GM23338 (cell line): ENCODE data around the gene IER2.

Experiments
- CREB1 ChIP-seq: fragments of 250-450 bp; sonication (Bioruptor Pico); IDR thresholded peaks from 2 replicates; pipeline ENCODE4 v1.5.0; 2020; ENCODE audit warnings: low read depth, mild to moderate bottlenecking, moderate library complexity
- EZH2 ChIP-seq: fragments of 200-600 bp; sonication (generic); IDR thresholded peaks from one replicate; pipeline ENCODE4 v1.8.0; 2017; ENCODE audit warnings: antibody characterized with exemption, mild to moderate bottlenecking, low read depth; ENCODE audit not compliant: unreplicated experiment
- EZH2phosphoT487 ChIP-seq: fragments of 200-600 bp; sonication (generic); IDR thresholded peaks from one replicate; pipeline ENCODE4 v1.8.1; 2018; ENCODE audit warnings: antibody characterized with exemption; ENCODE audit not compliant: unreplicated experiment
- JUNB ChIP-seq: IDR thresholded peaks from one replicate; pipeline ENCODE4 v1.6.1; 2016; ENCODE audit warnings: antibody characterized with exemption; ENCODE audit not compliant: unreplicated experiment
- NANOG ChIP-seq: IDR thresholded peaks from 2 replicates; pipeline ENCODE4 v1.6.1; 2016; ENCODE audit warnings: antibody characterized with exemption, borderline replicate concordance
- POLR2AphosphoS5 ChIP-seq: IDR thresholded peaks from 2 replicates; pipeline ENCODE4 v1.6.1; 2016; ENCODE audit warnings: antibody characterized with exemption, low read depth
- TF ChIP-seq, protein P1 (sequence below), 2 experiments: fragments of 200-600 bp in 1 of 2; sonication (generic) in 1 of 2; conservative IDR thresholded peaks; 2 replicates each; pipeline versions ENCODE4 v1.5.1 to v1.6.1; 2016 to 2017; ENCODE audit warnings: antibody characterized with exemption in 2 of 2, low read depth in 2 of 2, mild to moderate bottlenecking in 2 of 2, moderate library complexity in 1 of 2
- TF ChIP-seq, protein P2 (sequence below): IDR thresholded peaks from one replicate; pipeline ENCODE4 v1.6.1; 2018; ENCODE audit warnings: antibody characterized with exemption; ENCODE audit not compliant: unreplicated experiment
- TF ChIP-seq, protein P3 (sequence below): IDR thresholded peaks from 2 replicates; pipeline ENCODE4 v1.6.1; 2016; ENCODE audit warnings: antibody characterized with exemption

DNA sequence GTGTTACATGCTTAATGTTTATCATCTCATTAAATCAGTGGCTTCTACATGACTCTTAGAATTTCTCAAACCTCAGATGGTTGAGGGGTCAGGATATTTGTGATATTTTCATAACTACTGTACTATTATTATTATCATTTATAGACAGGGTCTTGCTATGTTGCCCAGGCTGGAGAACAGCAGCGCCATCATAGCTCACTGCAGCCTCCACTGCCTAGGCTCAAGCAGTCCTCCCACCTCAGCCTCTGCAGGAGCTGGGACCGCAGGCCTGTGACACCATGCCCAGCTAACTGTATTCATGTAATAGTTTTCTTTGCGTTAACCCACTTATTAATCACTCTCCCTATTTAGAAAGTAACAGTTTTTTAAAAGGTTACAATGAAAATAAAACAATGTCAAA is 9.5 kb downstream of the IER2 start:
- TF ChIP-seq, protein P1, sequence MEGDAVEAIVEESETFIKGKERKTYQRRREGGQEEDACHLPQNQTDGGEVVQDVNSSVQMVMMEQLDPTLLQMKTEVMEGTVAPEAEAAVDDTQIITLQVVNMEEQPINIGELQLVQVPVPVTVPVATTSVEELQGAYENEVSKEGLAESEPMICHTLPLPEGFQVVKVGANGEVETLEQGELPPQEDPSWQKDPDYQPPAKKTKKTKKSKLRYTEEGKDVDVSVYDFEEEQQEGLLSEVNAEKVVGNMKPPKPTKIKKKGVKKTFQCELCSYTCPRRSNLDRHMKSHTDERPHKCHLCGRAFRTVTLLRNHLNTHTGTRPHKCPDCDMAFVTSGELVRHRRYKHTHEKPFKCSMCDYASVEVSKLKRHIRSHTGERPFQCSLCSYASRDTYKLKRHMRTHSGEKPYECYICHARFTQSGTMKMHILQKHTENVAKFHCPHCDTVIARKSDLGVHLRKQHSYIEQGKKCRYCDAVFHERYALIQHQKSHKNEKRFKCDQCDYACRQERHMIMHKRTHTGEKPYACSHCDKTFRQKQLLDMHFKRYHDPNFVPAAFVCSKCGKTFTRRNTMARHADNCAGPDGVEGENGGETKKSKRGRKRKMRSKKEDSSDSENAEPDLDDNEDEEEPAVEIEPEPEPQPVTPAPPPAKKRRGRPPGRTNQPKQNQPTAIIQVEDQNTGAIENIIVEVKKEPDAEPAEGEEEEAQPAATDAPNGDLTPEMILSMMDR (conservative IDR thresholded peaks at IDR 0.05; ENCODE audit: low read depth in 2 of 2), result no peak
- TF ChIP-seq, protein P2, sequence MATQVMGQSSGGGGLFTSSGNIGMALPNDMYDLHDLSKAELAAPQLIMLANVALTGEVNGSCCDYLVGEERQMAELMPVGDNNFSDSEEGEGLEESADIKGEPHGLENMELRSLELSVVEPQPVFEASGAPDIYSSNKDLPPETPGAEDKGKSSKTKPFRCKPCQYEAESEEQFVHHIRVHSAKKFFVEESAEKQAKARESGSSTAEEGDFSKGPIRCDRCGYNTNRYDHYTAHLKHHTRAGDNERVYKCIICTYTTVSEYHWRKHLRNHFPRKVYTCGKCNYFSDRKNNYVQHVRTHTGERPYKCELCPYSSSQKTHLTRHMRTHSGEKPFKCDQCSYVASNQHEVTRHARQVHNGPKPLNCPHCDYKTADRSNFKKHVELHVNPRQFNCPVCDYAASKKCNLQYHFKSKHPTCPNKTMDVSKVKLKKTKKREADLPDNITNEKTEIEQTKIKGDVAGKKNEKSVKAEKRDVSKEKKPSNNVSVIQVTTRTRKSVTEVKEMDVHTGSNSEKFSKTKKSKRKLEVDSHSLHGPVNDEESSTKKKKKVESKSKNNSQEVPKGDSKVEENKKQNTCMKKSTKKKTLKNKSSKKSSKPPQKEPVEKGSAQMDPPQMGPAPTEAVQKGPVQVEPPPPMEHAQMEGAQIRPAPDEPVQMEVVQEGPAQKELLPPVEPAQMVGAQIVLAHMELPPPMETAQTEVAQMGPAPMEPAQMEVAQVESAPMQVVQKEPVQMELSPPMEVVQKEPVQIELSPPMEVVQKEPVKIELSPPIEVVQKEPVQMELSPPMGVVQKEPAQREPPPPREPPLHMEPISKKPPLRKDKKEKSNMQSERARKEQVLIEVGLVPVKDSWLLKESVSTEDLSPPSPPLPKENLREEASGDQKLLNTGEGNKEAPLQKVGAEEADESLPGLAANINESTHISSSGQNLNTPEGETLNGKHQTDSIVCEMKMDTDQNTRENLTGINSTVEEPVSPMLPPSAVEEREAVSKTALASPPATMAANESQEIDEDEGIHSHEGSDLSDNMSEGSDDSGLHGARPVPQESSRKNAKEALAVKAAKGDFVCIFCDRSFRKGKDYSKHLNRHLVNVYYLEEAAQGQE, result no peak
- TF ChIP-seq EZH2phosphoT487, result no peak
- TF ChIP-seq POLR2AphosphoS5, result no peak
- no peak for TF ChIP-seq EZH2
- TF ChIP-seq CREB1 (CRISPR knock-in tag), result no peak
- TF ChIP-seq NANOG, result no peak
- no peak for TF ChIP-seq JUNB
- TF ChIP-seq, protein P3, sequence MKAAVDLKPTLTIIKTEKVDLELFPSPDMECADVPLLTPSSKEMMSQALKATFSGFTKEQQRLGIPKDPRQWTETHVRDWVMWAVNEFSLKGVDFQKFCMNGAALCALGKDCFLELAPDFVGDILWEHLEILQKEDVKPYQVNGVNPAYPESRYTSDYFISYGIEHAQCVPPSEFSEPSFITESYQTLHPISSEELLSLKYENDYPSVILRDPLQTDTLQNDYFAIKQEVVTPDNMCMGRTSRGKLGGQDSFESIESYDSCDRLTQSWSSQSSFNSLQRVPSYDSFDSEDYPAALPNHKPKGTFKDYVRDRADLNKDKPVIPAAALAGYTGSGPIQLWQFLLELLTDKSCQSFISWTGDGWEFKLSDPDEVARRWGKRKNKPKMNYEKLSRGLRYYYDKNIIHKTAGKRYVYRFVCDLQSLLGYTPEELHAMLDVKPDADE, result no peak
